ACHN (cell line): Measurements from ENCODE around the gene EXT2.

Experiments used
- DNase-seq: peaks from one replicate; pipeline ENCODE4 v3.0.0-alpha.2; 2015
- in situ Hi-C: cut with HindIII; loops from 2 replicates; pipeline ENCODE4 v1.10.0; 2017; ENCODE audit warnings: low sequenced_read_pairs, low pct_ligation_motif_present, low pct_unique_long_range_greater_than_20kb

Gene EXT2

GRCh38 chr11:44147751-44148150 lies 52.3 kb downstream of the EXT2 start:
- no peak for DNase-seq
- in situ Hi-C loops, result no loop called here

GRCh38 chr11:44149651-44150050 lies 54.2 kb downstream of the EXT2 start:
- DNase-seq, result no peak
- in situ Hi-C loops, result no loop called here

GRCh38 chr11:44150401-44150800 lies 54.9 kb downstream of the EXT2 start:
- DNase-seq, result no peak
- in situ Hi-C loops, result no loop called here

GRCh38 chr11:44157019-44157418 lies 61.5 kb downstream of the EXT2 start:
- in situ Hi-C loops, result no loop called here
- DNase-seq, result no peak

GRCh38 chr11:44158384-44158783 lies 62.9 kb downstream of the EXT2 start:
- in situ Hi-C loops, result no loop called here
- no peak for DNase-seq

GRCh38 chr11:44159848-44160721 lies 64.6 kb downstream of the EXT2 start:
- no peak for DNase-seq
- in situ Hi-C loops, result no loop called here

- in situ Hi-C loops, result no loop called here
- DNase-seq, result no peak
These were observed 66.5 kb downstream of the EXT2 start for GRCh38 chr11:44162004-44162403.

- DNase-seq, result no peak
- in situ Hi-C loops, result no loop called here
These were observed 67.2 kb downstream of the EXT2 start for GRCh38 chr11:44162662-44163061.

GRCh38 chr11:44165432-44165831 lies 70.0 kb downstream of the EXT2 start:
- in situ Hi-C loops, result no loop called here
- no peak for DNase-seq

- DNase-seq, result no peak
- in situ Hi-C loops, result no loop called here
These were observed 71.6 kb downstream of the EXT2 start for GRCh38 chr11:44167046-44167445.

- in situ Hi-C loops, result no loop called here
- no peak for DNase-seq
These were observed 76.0 kb downstream of the EXT2 start for GRCh38 chr11:44171518-44171917.

- in situ Hi-C loops, result no loop called here
- no peak for DNase-seq
These were observed 77.5 kb downstream of the EXT2 start for GRCh38 chr11:44172966-44173365.

GRCh38 chr11:44174842-44175241 lies 79.4 kb downstream of the EXT2 start:
- DNase-seq, result no peak
- in situ Hi-C loops, result no loop called here

GRCh38 chr11:44176546-44177213 lies 81.2 kb downstream of the EXT2 start:
- no peak for DNase-seq
- in situ Hi-C loops, result no loop called here

GRCh38 chr11:44177905-44178304 lies 82.4 kb downstream of the EXT2 start:
- in situ Hi-C loops, result no loop called here
- no peak for DNase-seq

- no peak for DNase-seq
- in situ Hi-C loops, result no loop called here
These were observed 82.9 kb downstream of the EXT2 start for GRCh38 chr11:44178381-44178780.

- no peak for DNase-seq
- in situ Hi-C loops, result no loop called here
These were observed 83.7 kb downstream of the EXT2 start for GRCh38 chr11:44179173-44179572.

- no peak for DNase-seq
- in situ Hi-C loops, result no loop called here
These were observed 84.6 kb downstream of the EXT2 start for GRCh38 chr11:44180107-44180506.

GRCh38 chr11:44185522-44185921 lies 90.0 kb downstream of the EXT2 start:
- in situ Hi-C loops, result no loop called here
- no peak for DNase-seq

GRCh38 chr11:44186321-44186930 lies 90.9 kb downstream of the EXT2 start:
- DNase-seq, result no peak
- in situ Hi-C loops, result no loop called here
